ENCODE data around the gene TRIM47.
"Not testable (repeated sequence)": the region's sequence is repeated elsewhere in the genome, so short reads cannot be mapped to it uniquely, and the experiment has no call there.

Gene TRIM47

DNA sequence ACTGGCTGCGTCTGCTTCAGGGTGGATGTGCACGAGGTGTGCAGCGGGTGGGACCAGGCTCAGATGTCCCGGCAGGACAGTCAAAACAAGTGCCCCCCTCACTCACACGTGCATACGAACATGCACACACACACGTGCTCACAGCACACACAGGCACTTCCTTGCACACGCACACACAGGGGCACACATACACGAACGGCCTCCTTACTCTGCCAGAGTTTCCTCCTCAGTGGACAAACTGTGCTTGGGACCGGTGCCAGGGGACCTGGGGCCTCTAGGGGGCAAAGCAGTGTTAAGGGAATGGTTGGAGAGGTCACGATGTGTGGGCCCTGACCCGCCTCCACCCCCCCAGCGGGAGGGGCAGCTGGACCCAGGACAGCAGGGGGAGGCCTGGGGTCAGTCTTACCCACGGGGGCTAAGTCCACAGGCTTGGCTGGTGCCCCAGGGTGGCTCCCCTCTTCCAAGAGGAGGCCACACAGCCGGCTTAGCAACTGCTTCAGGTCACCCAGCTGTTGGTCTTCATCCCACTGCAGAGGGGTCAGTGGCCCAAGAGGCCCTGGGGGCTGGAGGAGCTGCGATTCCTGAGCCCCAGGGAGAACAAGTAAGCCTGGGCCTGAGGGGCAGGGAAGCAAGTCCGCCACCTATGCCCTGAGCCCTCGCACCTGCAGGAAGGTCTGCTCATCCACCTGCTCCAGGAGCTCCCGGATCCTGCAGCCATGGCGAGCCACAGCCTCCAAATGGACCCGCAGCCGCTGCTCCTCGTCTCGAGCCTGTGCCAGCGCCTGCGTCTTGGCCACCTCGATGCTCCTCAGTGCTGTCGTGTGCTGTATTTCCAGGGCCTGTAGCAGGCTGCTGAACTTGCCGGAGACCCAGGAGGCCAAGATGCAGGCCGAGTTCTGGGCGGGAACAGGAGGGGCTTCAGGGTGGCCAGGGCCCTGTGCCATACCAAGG, 13.5 kb upstream of the TRIM47 start:
- no peak overlapping the region for H3K4me3 Mint-ChIP-seq
- H3K9me3 Mint-ChIP-seq, result no peaks in the 10 kb centered on the region
- CTCF ChIA-PET, result no interaction called here
- H3K27ac Mint-ChIP-seq, result no peak overlapping the region
- no peaks in the 10 kb centered on the region for H3K27me3 Mint-ChIP-seq
- H3K36me3 Mint-ChIP-seq, result peaks cover 15% of the 10 kb centered on the region
- no peak for DNase-seq
- H3K4me1 Mint-ChIP-seq, result peaks cover 20% of the 10 kb centered on the region

DNA sequence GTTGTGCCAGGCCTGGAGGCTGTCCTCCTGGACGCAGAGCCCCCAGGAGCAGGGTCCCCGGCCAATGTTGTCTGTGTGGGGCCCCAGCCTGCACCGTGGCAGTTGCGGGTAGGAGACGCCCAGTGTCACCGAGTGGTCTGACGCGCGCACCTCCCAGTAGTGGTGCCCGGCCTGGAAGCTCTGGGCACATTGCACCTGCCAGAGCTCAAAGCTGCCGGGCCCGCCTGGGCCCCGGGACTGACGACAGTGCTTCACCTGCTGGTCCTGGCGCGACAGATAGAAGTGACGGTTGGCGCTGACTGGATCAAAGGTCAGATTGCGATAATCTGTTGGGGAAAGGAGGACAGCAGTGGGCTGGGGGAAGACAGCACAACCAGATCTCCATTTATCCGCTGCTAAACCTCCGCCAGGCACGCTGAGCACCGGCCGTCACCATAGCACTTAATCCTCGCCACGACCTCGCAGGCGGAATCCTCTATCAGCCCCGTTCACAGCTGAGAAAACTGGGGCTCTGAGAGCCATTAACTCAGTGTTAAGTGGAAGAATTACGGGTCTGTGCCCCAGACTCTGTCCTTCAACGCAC, 12.7 kb upstream of the TRIM47 start:
- H3K27me3 Mint-ChIP-seq, result no peaks in the 10 kb centered on the region
- H3K4me3 Mint-ChIP-seq, result no peak overlapping the region
- H3K4me1 Mint-ChIP-seq, result peaks cover 20% of the 10 kb centered on the region
- H3K27ac Mint-ChIP-seq, result no peak overlapping the region
- DNase-seq, result no peak
- CTCF ChIA-PET, result no interaction called here
- no peaks in the 10 kb centered on the region for H3K9me3 Mint-ChIP-seq
- H3K36me3 Mint-ChIP-seq, result peaks cover 15% of the 10 kb centered on the region

DNA sequence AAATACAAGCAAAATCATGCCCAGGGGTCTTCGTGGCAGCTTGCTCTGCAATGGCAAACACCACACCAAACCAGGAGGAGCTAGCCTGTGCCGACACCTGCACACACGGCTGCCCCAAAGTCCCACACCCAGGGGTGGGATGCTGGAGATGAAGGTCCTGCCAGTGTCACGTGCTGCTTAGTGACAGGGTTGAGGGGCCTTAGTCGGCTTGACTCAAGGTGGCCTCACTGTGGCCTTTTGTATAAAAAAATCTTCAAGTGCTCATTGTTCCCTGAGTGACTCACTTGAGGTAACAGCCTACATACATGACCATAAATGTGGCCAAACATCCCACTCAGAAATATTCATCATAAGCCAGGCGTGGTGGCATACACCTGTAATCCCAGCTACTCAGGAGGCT, 11.1 kb upstream of the TRIM47 start:
- peaks cover 9% of the 10 kb centered on the region for H3K4me1 Mint-ChIP-seq
- CTCF ChIA-PET, result interaction anchor here (0.8 to 1.2 kb wide), 4 partner anchors 9 to 86 kb away, joined by 3 read pairs; no protein-coding TSS in a partner anchor

DNA sequence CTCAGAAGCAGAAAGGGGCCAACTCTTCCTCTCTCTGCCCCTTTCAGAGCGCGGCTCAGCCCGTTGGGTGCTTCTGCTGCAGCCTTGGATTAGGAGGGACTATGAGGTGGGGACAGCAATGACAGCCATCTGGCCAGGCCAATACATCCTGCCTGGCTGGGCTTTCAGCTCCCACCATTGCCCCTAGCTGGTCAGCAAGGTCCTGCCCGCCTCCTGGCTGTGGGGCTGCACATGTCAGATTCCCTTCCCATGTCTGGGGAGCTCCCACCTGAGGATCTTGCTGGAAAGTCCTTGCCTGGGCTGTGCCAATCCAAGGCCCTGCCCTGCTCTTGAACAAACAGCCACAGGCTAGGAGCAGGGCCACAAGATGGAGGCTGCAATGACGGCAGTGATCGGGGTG, 10.1 kb upstream of the TRIM47 start:
- H3K4me3 Mint-ChIP-seq, result no peak overlapping the region
- H3K4me1 Mint-ChIP-seq, result no peaks in the 10 kb centered on the region
- CTCF ChIA-PET, result interaction anchor here (1.0 to 1.3 kb wide), 3 partner anchors 8 to 27 kb away, joined by 3 to 5 read pairs (median 3); partner anchors contain the start of genes TRIM47 and TRIM65
- H3K36me3 Mint-ChIP-seq, result peaks cover 10% of the 10 kb centered on the region
- no peak overlapping the region for H3K27ac Mint-ChIP-seq
- no peaks in the 10 kb centered on the region for H3K9me3 Mint-ChIP-seq
- no peaks in the 10 kb centered on the region for H3K27me3 Mint-ChIP-seq
- DNase-seq, result no peak

More for the DNA sequence above, 11.1 kb upstream of the TRIM47 start:
- no peaks in the 10 kb centered on the region for H3K27me3 Mint-ChIP-seq
- H3K36me3 Mint-ChIP-seq, result peaks cover 10% of the 10 kb centered on the region
- no peaks in the 10 kb centered on the region for H3K9me3 Mint-ChIP-seq
- no peak for DNase-seq
- H3K27ac Mint-ChIP-seq, result no peak overlapping the region
- H3K4me3 Mint-ChIP-seq, result no peak overlapping the region

- not testable (repeated sequence) for DNase-seq, H3K27ac Mint-ChIP-seq, H3K9me3 Mint-ChIP-seq, H3K4me3 Mint-ChIP-seq, H3K36me3 Mint-ChIP-seq
- CTCF ChIA-PET, result interaction anchor here (1.3 to 1.7 kb wide), 2 partner anchors 10 to 38 kb away, joined by 3 read pairs; no protein-coding TSS in a partner anchor
- Mint-ChIP-seq H3K27me3 (peaks cover 23% of the 10 kb centered on the region), H3K4me1 (peaks cover 16% of the 10 kb centered on the region)
Observed at GRCh38 chr17:75885860-75886259, 7.5 kb upstream of the TRIM47 start.

DNA sequence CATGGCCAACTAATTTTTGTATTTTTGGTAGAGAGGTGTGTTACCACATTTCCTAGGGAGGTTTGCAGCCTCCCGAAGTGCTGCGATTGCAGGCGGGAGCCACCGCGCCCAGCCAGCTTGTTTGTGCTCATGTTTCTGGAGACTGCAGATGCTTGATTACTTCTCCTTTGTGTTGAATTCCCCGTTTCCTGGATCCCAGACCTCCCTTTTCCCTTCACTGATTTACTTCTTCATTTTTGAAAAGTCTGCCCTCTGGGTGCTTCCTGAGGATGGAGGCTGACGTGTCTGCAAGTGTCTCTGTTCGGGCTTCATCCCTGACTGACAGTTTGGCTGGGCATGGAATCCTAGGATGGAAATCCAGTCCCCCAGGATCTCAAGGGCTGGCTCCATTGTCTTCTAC, 7.0 kb upstream of the TRIM47 start:
- DNase-seq, result no peak
- H3K36me3 Mint-ChIP-seq, result peaks cover 4% of the 10 kb centered on the region
- no peaks in the 10 kb centered on the region for H3K9me3 Mint-ChIP-seq
- H3K4me1 Mint-ChIP-seq, result peaks cover 16% of the 10 kb centered on the region
- CTCF ChIA-PET, result interaction anchor here (1.3 to 1.7 kb wide), 2 partner anchors 10 to 37 kb away, joined by 3 read pairs; no protein-coding TSS in a partner anchor
- peaks cover 28% of the 10 kb centered on the region for H3K27me3 Mint-ChIP-seq
- no peak overlapping the region for H3K4me3 Mint-ChIP-seq
- no peak overlapping the region for H3K27ac Mint-ChIP-seq

DNA sequence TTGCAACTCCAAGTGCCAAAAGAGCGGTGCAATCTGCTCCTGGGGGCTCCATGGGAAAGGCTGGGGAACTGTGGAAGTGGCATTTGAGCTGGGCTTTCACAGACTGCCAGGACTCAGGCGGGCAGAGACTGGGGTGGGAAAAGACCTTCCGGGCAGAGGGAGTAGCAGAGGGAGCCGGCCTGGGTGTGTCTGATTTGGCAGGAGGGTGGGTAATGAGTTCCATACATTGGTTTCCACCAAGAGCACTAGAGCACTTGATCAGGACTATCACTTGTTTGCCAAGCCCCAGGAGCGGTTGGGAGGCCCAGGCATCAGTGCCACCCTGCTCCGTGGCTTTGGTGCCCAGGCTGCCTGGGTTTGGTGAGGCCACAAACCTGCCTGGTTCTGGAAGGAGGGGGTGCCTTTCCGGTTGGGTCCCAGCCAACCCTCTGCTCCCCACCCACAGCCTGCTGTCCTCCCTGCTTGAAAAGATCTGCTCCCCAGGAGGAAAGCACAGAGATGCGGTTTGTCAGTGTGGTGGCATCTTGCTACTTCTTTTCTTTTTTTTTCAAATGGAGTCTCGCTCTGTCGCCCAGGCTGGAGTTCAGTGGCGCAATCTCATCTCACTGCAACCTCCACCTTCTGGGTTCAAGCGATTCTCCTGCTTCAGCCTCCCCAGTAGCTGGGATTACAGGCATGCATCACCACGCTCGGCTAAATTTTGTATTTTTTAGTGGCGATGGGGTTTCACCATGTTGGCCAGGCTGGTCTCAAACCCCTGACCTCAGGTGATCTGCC, 3.5 kb upstream of the TRIM47 start:
- Mint-ChIP-seq H3K27me3 (peaks cover 52% of the 10 kb centered on the region), H3K4me3 (no peak overlapping the region), H3K27ac (peak overlapping the region; percentile 28), H3K9me3 (no peaks in the 10 kb centered on the region), H3K36me3 (peaks cover 2% of the 10 kb centered on the region), H3K4me1 (peaks cover 29% of the 10 kb centered on the region)
- no peak for DNase-seq
- CTCF ChIA-PET, result interaction anchor here (1.0 to 9.2 kb wide), 3 partner anchors 16 to 34 kb away, joined by 3 to 103 read pairs (median 56); partner anchors contain the start of genes TRIM65 and WBP2

DNA sequence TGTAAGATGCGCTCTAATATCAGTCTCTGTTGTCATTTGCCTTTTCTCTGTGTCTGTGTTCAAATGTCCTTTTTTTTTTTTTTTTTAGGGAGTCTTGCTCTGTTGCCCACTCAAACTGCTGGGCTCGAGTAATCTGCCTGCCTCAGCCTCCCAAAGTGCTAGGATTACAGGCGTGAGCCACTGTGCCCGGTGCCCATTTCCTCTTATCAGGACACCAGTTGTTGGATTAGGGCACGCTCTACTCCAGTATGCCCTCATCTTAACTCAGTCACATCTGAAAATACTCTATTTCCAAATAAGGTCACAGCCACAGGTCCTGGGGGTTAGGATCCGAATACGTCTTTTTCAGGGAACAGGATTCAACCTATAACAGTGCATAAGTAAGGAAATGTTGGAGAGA, 1.9 kb upstream of the TRIM47 start:
- H3K27ac Mint-ChIP-seq, result no peak overlapping the region
- H3K4me1 Mint-ChIP-seq, result peaks cover 45% of the 10 kb centered on the region
- CTCF ChIA-PET, result interaction anchor here (1.1 to 9.2 kb wide), 3 partner anchors 10 to 22 kb away, joined by 3 to 103 read pairs (median 56); partner anchors contain the start of genes TRIM65 and WBP2
- peak overlapping the region; percentile 31 for H3K4me3 Mint-ChIP-seq
- H3K36me3 Mint-ChIP-seq, result peaks cover 7% of the 10 kb centered on the region
- DNase-seq, result no peak
- peaks cover 52% of the 10 kb centered on the region for H3K27me3 Mint-ChIP-seq
- no peaks in the 10 kb centered on the region for H3K9me3 Mint-ChIP-seq

DNA sequence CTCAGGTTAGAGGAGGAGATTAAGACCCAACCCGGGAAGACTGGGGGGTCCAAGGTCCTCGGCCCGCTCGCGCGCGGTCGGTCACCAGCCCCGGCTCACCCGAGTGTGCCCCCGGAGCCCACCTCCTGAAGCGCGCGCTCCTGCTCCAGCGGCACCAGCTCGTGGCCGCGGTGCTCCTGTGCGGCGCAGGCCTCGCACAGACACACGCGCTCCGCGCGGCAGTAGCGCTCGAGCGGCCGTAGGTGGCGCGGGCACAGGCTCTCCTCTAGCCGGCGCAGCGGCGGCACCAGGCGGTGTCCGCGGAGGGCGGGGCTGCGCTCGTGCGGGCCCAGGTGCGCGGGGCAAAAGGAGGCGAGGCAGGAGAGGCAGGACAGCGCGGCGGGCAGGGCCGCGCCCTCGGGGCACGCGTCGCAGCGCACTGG, 618 bp downstream of the TRIM47 start:
- H3K9me3 Mint-ChIP-seq, result no peaks in the 10 kb centered on the region
- peaks cover 62% of the 10 kb centered on the region for H3K4me1 Mint-ChIP-seq
- DNase-seq, result peak; percentile 85
- H3K36me3 Mint-ChIP-seq, result peaks cover 16% of the 10 kb centered on the region
- peak overlapping the region; percentile 93 for H3K27ac Mint-ChIP-seq
- peak overlapping the region; percentile 97 for H3K4me3 Mint-ChIP-seq
- peaks cover 48% of the 10 kb centered on the region for H3K27me3 Mint-ChIP-seq
- CTCF ChIA-PET, result interaction anchor here (0.6 to 9.2 kb wide), 9 partner anchors 11 to 70 kb away, joined by 3 to 103 read pairs (median 5); partner anchors contain the start of genes TRIM65 and WBP2

DNA sequence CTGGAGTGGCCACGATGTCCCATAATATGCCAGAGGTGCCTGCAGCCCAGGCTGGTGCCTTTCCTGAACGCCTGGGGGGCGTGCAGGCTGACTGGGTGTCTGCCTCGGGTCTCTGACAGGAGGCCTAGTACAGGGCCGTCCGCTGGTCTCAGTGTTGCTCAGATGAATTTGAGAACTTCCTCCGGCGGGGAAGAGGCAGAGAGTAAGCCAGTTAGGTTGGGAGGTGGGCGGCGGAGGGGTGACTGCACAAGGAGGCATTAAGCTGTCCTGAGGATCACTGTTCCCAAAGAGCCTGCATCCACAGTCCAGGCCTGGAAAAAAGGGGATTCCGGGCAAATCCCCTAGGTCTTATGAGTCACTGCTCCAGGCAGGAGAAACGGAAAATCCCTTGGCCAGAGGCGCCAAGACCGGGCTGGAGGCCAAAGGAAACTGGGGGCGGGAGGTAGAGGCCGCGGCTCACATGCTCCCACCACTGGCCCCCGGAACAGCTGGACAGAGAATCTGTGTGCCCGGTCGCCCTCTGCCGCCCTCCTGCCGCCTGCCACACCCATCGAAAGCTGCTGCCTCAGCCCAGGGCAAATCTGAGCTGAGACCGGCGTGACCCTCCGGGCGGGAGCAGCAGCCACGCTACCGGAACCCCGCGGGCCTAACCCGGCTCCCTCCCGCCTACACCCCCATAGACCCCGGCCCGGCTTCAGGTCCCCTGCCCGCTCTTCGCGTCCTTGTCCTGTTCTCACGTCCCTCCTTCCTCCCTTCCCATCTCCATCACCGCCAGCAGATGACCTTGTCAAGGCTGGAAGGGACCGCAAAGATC, 1.2 kb downstream of the TRIM47 start:
- Mint-ChIP-seq H3K4me1 (peaks cover 62% of the 10 kb centered on the region), H3K9me3 (no peaks in the 10 kb centered on the region), H3K27ac (peak overlapping the region; percentile 93), H3K4me3 (peak overlapping the region; percentile 97), H3K27me3 (peaks cover 41% of the 10 kb centered on the region), H3K36me3 (peaks cover 16% of the 10 kb centered on the region)
- DNase-seq, result peak; percentile 49
- CTCF ChIA-PET, result interaction anchor here (0.6 to 9.2 kb wide), 11 partner anchors 10 to 69 kb away, joined by 3 to 103 read pairs (median 5); partner anchors contain the start of genes TRIM65 and WBP2

GRCh38 chr17:75876190-75876937, 2.0 kb downstream of the TRIM47 start:
- Mint-ChIP-seq H3K4me3 (peak overlapping the region; percentile 97), H3K27me3 (peaks cover 34% of the 10 kb centered on the region), H3K9me3 (no peaks in the 10 kb centered on the region), H3K27ac (peak overlapping the region; percentile 93), H3K36me3 (peaks cover 16% of the 10 kb centered on the region), H3K4me1 (peaks cover 55% of the 10 kb centered on the region)
- CTCF ChIA-PET, result interaction anchor here (1.1 to 9.2 kb wide), 10 partner anchors 9 to 69 kb away, joined by 3 to 103 read pairs (median 5); partner anchors contain the start of genes TRIM65, UNC13D and WBP2
- peak; percentile 90 for DNase-seq

DNA sequence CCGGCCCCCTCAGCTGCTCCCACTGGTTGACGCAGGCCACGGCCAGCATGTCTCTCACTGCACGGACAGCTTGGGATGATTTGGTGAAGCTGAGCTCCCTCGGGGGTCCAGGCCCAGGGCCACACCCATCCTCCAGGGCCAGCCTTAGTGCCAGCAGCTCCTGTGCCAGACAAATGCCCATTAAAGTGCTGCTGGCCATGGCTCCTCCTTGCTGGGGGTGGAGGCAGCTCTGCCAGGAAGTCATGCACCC, 2.5 kb downstream of the TRIM47 start:
- H3K4me3 Mint-ChIP-seq, result peak overlapping the region; percentile 97
- CTCF ChIA-PET, result interaction anchor here (1.1 to 9.2 kb wide), 9 partner anchors 8 to 49 kb away, joined by 3 to 103 read pairs (median 5); partner anchors contain the start of genes TRIM65, UNC13D and WBP2
- H3K36me3 Mint-ChIP-seq, result peaks cover 16% of the 10 kb centered on the region
- no peaks in the 10 kb centered on the region for H3K9me3 Mint-ChIP-seq
- peaks cover 53% of the 10 kb centered on the region for H3K4me1 Mint-ChIP-seq
- no peak for DNase-seq
- peaks cover 29% of the 10 kb centered on the region for H3K27me3 Mint-ChIP-seq
- H3K27ac Mint-ChIP-seq, result peak overlapping the region; percentile 93

Data from activated naive CD4-positive, alpha-beta T cell treated with anti-CD3 and anti-CD28 coated beads, Interleukin-2, amount 10 ng/mL, durations not matched to agents 7 days and 5 days (primary cell).